Measurements from ENCODE around the gene CD300LF. TPM values are rescaled to one million over a fixed set of nuclear protein-coding genes. Genes with fewer than 3 reads are reported as not detected.

The CD300LF gene
- total and polyA plus RNA-seq, 9 of the 15 experiments (the other 6 are each of a cell fraction or from before 2014, with no cell fraction given) = not detected

DNA sequence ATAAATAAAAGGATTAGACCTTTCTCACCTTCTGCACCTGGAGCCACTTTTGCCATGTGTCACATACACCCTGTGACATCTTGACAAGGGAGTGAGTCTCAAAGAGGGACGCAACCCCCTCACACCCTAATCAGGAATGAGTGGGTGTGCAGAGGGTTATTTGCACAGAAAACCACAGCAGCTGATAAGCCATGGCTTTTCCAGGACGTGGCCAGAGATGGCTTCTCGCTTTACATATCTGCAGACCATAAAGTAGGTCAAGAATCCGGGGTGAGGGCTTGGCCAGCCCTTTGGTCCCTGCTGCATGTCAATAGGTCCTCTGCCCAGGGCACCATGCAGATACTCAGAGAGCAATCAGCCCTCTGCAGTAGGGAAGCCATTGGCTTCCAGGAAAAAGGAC, 2.4 kb upstream of the CD300LF start (continued):
- no peak for TF ChIP-seq POLR3G (IDR thresholded peaks at IDR 0.05; ENCODE audit: extremely low read depth, insufficient read length, insufficient replicate concordance)
- TF ChIP-seq ZNF696 (CRISPR knock-in tag; conservative IDR thresholded peaks at IDR 0.05) = no peak
- TF ChIP-seq IRF2 (CRISPR knock-in tag; IDR thresholded peaks at IDR 0.05) = no peak
- TF ChIP-seq NR2C1 (IDR thresholded peaks at IDR 0.05) = no peak
- TF ChIP-seq NR2C1 (tag; IDR thresholded peaks at IDR 0.05) = no peak
- TF ChIP-seq MEF2A (IDR thresholded peaks at IDR 0.05; ENCODE audit: control insufficient read depth, low read depth, low read length) = no peak
- no peak for TF ChIP-seq CEBPB (tag; IDR thresholded peaks at IDR 0.05)
- TF ChIP-seq ATF7 (IDR thresholded peaks at IDR 0.05) = no peak
- no peak for TF ChIP-seq FOXK1 (CRISPR knock-in tag; IDR thresholded peaks at IDR 0.05; ENCODE audit: borderline replicate concordance)
- TF ChIP-seq, protein P1, sequence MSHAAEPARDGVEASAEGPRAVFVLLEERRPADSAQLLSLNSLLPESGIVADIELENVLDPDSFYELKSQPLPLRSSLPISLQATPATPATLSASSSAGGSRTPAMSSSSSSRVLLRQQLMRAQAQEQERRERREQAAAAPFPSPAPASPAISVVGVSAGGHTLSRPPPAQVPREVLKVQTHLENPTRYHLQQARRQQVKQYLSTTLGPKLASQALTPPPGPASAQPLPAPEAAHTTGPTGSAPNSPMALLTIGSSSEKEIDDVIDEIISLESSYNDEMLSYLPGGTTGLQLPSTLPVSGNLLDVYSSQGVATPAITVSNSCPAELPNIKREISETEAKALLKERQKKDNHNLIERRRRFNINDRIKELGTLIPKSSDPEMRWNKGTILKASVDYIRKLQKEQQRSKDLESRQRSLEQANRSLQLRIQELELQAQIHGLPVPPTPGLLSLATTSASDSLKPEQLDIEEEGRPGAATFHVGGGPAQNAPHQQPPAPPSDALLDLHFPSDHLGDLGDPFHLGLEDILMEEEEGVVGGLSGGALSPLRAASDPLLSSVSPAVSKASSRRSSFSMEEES (CRISPR knock-in tag; IDR thresholded peaks at IDR 0.05) = no peak
- no peak for TF ChIP-seq NFYB (IDR thresholded peaks at IDR 0.05; ENCODE audit: extremely low read depth, insufficient read length)
- TF ChIP-seq PTRF (tag; IDR thresholded peaks at IDR 0.05) = no peak
- peak; percentile 90 for TF ChIP-seq TEAD4 (IDR thresholded peaks at IDR 0.05; ENCODE audit: low read length)
- TF ChIP-seq TEAD4 (CRISPR knock-in tag; IDR thresholded peaks at IDR 0.05; ENCODE audit: borderline replicate concordance) = no peak
- TF ChIP-seq ZFP1 (CRISPR knock-in tag; IDR thresholded peaks at IDR 0.05) = no peak
- no peak for TF ChIP-seq ZNF324 (CRISPR knock-in tag; IDR thresholded peaks at IDR 0.05)
- TF ChIP-seq TCF3 (CRISPR knock-in tag; IDR thresholded peaks at IDR 0.05) = peak; percentile 87
- no peak for TF ChIP-seq ELF1 (tag; IDR thresholded peaks at IDR 0.05)
- peak; percentile 71; the same call in 1 of the 2 replicates for TF ChIP-seq SMAD3 (CRISPR knock-in tag; conservative IDR thresholded peaks at IDR 0.05)
- TF ChIP-seq, protein P2, sequence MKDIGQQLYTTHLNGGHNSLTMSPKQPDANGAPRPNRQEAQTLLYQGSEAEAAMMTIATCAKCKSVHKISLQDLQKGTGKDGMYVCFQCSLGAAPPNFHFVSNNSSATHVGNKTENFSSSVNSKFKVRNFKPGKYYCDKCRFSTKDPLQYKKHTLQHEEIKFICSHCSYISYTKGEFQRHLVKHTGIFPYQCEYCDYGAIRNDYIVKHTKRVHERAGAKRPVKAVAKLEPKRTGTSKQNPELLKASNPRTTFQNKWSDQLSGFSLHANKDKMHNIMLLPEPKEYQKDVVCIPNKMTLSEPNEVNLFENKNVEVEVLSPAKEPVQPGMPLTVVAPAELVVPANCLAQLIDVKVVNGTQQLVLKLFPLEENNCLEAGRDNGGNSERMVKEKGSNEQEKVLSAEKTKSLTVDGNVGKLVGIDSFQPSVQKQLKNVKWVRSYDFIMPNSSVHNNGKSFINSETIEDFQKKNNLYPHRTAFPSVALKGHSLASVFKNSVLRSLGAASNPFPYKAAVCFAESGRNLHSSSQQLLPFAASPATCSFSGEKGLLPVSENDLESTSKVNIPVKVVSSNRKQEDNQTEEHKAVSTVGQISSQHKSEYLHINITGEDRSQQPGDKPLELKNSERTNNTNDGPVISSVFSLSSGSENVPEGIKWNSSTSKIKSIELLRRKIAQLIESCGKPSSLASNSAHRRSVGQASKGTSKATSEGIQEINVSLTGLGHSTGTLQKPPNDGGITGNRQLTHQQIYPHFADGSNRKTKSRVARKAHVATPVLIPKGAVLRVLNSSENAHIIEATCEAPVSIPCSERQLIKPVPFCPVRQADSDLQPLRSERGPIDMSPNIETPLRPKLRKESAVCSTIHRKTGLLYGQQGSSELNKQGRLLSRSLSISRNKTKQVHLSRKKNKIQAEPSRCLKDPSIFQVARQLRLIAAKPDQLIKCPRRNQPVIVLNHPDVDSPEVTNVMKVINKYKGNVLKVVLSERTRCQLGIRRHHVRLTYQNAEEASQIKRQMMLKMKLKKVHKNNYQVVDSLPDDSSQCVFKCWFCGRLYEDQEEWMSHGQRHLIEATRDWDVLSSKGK (CRISPR knock-in tag; IDR thresholded peaks at IDR 0.05) = no peak
- TF ChIP-seq, protein P3, sequence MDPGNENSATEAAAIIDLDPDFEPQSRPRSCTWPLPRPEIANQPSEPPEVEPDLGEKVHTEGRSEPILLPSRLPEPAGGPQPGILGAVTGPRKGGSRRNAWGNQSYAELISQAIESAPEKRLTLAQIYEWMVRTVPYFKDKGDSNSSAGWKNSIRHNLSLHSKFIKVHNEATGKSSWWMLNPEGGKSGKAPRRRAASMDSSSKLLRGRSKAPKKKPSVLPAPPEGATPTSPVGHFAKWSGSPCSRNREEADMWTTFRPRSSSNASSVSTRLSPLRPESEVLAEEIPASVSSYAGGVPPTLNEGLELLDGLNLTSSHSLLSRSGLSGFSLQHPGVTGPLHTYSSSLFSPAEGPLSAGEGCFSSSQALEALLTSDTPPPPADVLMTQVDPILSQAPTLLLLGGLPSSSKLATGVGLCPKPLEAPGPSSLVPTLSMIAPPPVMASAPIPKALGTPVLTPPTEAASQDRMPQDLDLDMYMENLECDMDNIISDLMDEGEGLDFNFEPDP (CRISPR knock-in tag; IDR thresholded peaks at IDR 0.05) = no peak
- 0 out of 2 replicates have a peak, but pooled peaks have one; percentile 56 for TF ChIP-seq HMG20A (CRISPR knock-in tag; conservative IDR thresholded peaks at IDR 0.05)
- TF ChIP-seq CAMTA2 (CRISPR knock-in tag; conservative IDR thresholded peaks at IDR 0.05) = no peak
- TF ChIP-seq BDP1 (IDR thresholded peaks at IDR 0.05; ENCODE audit: insufficient read depth, insufficient read length) = no peak
- TF ChIP-seq GTF2F1 (IDR thresholded peaks at IDR 0.05; ENCODE audit: low read depth, low read length) = no peak
- no peak for TF ChIP-seq BMI1 (IDR thresholded peaks at IDR 0.05; ENCODE audit: low read length)

Measured in K562 (cell line).